Left renal cortex interstitium (tissue), 4 donors: Measurements from ENCODE around the gene ZFAND3. TPM values are rescaled to one million over a fixed set of nuclear protein-coding genes. Genes with fewer than 3 reads are reported as not detected.

Experiments used
- DNase-seq, 4 donors: peaks; one replicate each; pipeline ENCODE4 v3.0.0-alpha.2; 2013; ENCODE audit warnings: low read depth in 4 of 4, low spot score in 2 of 4, missing footprints in 1 of 4
- polyA plus RNA-seq, 4 donors: library from polyadenylated mRNA; unstranded; fragments of 120-200 nt; gene quantifications; one replicate each; pipeline ENCODE4 v1.2.1, GENCODE V29; 2013; ENCODE audit not compliant: insufficient read length in 4 of 4

Gene ZFAND3
- polyA plus RNA-seq, 4 donors: 134 to 161 (median 148) TPM

GRCh38 chr6:38192011-38192410, 372.5 kb downstream of the ZFAND3 start:
- DNase-seq: no peak

GRCh38 chr6:38192487-38192886, 373.0 kb downstream of the ZFAND3 start:
- no peak for DNase-seq

DNA sequence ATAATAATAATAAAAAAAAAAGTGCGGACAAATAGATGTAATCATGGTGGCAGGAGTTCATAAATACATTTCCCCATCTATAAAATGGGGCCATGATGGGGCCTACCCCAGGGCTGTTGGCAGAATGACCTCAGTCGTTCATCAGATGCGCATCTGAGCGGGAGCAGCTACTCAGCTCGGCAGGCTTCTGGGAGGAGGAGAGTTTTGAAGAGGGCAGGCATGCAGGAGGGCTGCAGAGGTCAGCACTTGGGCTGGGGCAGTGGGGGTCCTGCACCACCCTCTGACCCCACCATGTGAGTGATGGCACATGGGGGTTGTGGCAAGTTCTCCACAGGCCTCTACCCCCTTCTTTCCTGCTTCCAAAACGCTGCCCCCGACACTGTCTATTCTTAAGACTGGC, 373.5 kb downstream of the ZFAND3 start:
- no peak for DNase-seq

GRCh38 chr6:38193481-38194281, 374.2 kb downstream of the ZFAND3 start:
- DNase-seq: no peak

DNA sequence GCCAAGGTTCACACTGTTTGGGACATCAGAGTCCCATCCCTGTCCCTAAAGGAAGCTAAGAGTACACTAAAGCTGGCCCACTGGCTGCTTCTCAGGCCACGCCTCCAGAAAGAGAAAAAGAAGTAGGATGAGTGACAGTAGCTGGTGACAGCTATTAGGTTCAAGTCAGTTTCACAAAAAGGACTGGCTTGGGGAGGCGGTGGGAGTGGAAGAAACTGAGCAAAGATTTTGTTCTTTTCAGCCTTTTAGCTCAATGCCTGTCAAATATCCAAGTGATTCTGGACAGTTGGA, 374.7 kb downstream of the ZFAND3 start:
- DNase-seq: no peak

GRCh38 chr6:38194589-38194988, 375.1 kb downstream of the ZFAND3 start:
- no peak for DNase-seq

DNA sequence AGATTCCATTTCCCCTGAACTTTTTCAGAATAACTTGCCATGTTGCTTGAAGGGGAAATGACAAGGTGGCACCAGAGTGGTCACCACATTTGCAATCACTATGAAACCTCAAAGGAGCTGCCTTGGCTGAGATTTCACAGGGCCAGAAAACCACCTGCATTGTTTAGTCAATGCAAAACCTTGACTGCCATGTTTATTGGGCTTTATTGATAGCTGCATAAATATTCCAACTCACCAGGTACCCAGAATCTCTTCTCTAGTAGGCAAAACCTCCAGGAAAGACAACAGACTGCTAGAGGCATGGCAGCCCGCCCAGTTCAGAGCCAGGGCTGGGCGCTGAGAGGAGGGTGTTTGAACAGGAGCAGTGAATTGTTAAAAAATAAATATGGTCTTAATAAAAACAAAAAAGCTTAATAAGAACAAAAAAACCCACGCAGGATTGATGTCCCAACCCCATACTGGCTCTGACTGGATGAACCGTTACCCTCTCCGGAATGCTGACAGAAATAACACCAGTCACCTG, 375.6 kb downstream of the ZFAND3 start:
- no peak for DNase-seq

- DNase-seq: no peak
These were observed 378.7 kb downstream of the ZFAND3 start for GRCh38 chr6:38198219-38198618.

Other genes starting within 250 kb of the ZFAND3 start
- gene MDGA1, start 121.8 kb upstream of the ZFAND3 start, polyA plus RNA-seq: 1 to 10 TPM; 2.7 to 4.1 (median 3.2) TPM